NCI-H2196 treated with DMSO at 0.1 percent for 48 hours (cell line): ENCODE measurements around the gene EHBP1.
"Not testable (repeated sequence)": the region's sequence is repeated elsewhere in the genome, so short reads cannot be mapped to it uniquely, and the experiment has no call there.

ENCODE experiments used
- DNase-seq: peaks from one replicate; lab custom pipeline; 2025; ENCODE audit not compliant: unreplicated experiment; lab: John Stamatoyannopoulos, UW

The EHBP1 gene

GRCh38 chr2:63003351-63003750, 297.8 kb downstream of the EHBP1 start:
- no peak for DNase-seq

DNA sequence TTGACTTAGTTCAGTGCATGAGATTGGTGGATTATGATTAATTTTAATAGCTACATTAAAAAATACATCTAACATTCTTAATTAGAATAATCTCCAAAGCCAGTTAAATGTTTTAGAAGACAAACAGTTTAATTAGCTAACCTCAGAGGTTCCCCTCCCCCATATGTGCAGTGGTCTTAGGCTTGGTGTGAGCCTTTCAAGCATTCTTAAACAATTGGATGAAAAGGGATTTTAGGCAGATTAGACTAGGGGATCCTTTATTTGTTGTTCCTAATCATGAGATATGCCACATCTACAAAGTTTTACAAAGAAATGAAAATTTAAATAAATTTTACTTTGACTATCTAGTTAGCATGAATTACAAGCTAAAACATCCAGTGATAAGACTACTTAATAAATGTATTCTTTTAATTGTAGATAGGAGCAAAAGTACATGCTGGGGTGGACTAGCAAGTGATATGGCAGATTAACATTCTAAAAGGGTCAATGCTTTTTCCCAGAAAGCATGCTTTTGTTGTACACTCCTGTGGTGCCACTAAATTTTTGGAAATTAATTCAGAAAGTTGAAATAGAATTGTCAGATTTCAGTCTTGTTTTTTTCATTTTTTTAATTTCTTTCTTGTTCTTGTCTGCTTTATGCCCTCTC, 302.4 kb downstream of the EHBP1 start:
- no peak for DNase-seq

GRCh38 chr2:63008838-63009237, 303.3 kb downstream of the EHBP1 start:
- no peak for DNase-seq

- DNase-seq, result no peak
These were observed 304.0 kb downstream of the EHBP1 start for GRCh38 chr2:63009490-63009889.

- no peak for DNase-seq
These were observed 307.0 kb downstream of the EHBP1 start for GRCh38 chr2:63012541-63012940.

- DNase-seq, result no peak
These were observed 307.9 kb downstream of the EHBP1 start for GRCh38 chr2:63013438-63013837.

GRCh38 chr2:63015389-63015788, 309.9 kb downstream of the EHBP1 start:
- DNase-seq, result no peak

- no peak for DNase-seq
These were observed 312.9 kb downstream of the EHBP1 start for GRCh38 chr2:63018439-63018838.

- DNase-seq, result not testable (repeated sequence)
These were observed 314.2 kb downstream of the EHBP1 start for GRCh38 chr2:63019686-63020085.

GRCh38 chr2:63023444-63023843, 317.9 kb downstream of the EHBP1 start:
- no peak for DNase-seq

- no peak for DNase-seq
These were observed 321.7 kb downstream of the EHBP1 start for GRCh38 chr2:63027220-63027619.

- DNase-seq, result no peak
These were observed 323.5 kb downstream of the EHBP1 start for GRCh38 chr2:63029058-63029457.

GRCh38 chr2:63034526-63034925, 329.0 kb downstream of the EHBP1 start:
- DNase-seq, result no peak

- DNase-seq, result no peak
These were observed 329.7 kb downstream of the EHBP1 start for GRCh38 chr2:63035169-63035568.

DNA sequence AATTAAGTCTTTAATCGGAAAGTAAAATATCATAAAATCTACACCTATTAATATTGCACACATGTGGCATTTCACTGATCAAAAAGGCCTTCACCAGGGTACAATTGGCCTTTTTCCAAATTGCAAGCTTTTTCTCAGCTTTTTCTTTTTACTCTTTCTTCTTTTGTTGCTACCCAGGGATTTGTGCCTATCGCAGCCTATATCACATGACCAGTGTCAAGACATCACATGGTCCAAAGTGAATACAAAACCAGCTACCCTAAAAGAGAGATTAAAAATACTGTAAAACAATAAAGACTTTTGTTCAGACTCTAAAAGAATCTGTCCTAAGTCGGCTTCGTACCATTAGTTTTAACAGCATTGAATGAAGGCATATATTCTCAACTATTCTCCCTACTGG, 330.1 kb downstream of the EHBP1 start:
- DNase-seq, result no peak

DNA sequence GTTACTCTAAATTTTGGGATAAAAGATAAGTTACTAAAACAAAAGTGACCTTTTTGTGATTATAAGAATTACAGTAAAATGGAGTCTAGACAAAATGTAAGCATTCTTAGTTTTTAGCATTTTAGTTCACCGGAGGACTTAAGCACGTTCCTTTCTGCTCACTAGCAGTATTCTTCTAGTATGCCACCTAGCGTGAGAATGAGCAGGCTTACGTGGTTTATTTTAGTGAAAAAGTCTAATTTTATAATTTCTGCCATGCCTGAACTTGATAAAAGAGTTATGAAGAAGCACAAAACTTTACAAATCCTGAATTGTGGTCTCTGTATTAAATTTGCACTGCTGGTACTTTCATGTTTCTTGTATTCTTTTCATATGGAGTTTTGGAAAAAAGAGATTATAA, 332.5 kb downstream of the EHBP1 start:
- no peak for DNase-seq

DNA sequence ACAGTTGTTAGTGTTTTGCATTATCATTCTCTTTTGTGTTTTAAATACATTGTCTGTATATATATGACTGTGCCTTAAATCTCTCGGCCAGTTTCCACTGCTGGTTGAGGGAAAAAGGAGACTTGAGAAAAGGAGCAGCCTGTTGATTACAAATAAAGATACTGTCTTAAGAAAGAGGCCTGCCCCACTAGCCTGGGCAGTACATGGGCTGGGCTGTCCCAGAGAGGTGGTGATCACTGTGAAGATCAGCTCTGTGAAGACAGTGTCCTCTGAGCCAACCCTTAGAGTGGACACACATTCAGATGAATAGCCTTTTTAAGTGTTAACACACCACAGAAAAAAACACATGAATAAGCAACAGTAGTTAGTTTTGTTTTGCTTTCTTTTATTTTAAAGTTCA, 335.1 kb downstream of the EHBP1 start:
- no peak for DNase-seq

DNA sequence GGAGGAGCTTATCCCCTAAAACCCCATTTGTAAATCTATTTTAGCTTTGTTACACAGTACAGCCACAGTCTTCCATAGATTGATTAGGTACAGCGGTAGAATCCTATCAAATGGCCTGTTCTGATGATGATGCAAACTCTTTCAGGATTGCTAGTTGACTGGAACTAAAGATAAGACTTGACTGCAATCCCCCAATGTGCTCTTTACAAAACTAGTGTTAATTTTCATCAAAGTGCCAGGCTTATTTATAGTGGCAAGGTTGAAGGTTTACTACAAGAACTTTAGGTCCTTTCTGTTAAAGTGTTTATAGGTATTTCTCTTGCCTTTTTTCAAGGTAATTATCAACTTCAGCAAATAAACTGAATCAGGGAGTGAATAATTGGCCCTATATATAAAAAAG, 336.1 kb downstream of the EHBP1 start:
- DNase-seq, result no peak

GRCh38 chr2:63044362-63045327, 339.1 kb downstream of the EHBP1 start:
- DNase-seq, result no peak

DNA sequence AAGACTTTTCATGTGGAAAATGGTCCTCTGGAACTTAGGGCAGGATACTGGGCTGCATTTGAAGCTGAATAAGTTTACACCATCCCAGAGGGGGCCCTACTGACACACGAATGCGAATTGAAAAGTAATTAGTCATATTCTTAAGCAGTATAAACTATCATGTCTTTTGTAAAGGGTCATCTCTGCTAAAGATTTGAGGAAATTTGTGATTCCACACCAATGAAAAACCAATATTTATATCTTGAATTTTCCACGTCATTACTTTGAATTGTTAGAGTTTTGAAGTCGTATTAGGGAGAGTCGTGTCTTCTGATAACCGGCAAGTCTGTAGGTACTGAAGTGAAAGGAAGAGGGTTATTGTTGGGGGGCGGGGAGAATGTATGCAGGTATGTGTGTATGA, 341.0 kb downstream of the EHBP1 start:
- DNase-seq, result no peak

- DNase-seq, result no peak
These were observed 341.4 kb downstream of the EHBP1 start for GRCh38 chr2:63046961-63047320.
